ENCODE results near the gene RRAD. TPM values are rescaled to one million over a fixed set of nuclear protein-coding genes. Genes with fewer than 3 reads are reported as not detected.
"Not testable (repeated sequence)": the region's sequence is repeated elsewhere in the genome, so short reads cannot be mapped to it uniquely, and the experiment has no call there.

The RRAD gene
- total and polyA plus RNA-seq, 4 donors = 0.14 to 0.61 (median 0.54) TPM

DNA sequence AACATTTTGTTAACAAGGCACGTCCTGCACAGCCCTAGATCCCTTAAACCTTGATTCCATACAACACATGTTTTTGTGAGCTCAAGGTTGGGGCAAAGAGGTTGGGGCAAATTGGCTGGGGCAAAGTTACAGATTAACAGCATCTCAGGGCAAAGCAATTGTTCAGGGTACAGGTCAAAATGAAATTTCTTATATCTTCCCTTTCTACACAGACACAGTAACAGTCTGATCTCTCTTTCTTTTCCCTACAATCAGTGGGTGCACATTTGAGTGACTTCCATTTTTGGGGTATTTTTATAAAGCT is 30.8 kb upstream of the RRAD start:
- WGBS = 8% methylated on average over 1 of the region's 1 CpG
- H3K36me3 ChIP-seq (ENCODE audit: control insufficient read depth in 4 of 4, insufficient read depth in 3 of 4, low read depth in 1 of 4, low read length in 3 of 4); H3K4me3 ChIP-seq (ENCODE audit: low read depth in 1 of 3, low read length in 3 of 3); DNase-seq (ENCODE audit: low spot score); H3K27ac ChIP-seq (ENCODE audit: low read depth in 1 of 2, low read length in 2 of 2); H3K27me3 ChIP-seq (ENCODE audit: control insufficient read depth in 4 of 4, insufficient read depth in 4 of 4, low read length in 3 of 4); H3K9ac ChIP-seq (ENCODE audit: low read depth in 1 of 2, low read length in 2 of 2); H3K9me3 ChIP-seq (ENCODE audit: control insufficient read depth in 4 of 4, low read length in 3 of 4): not testable (repeated sequence)
- TF ChIP-seq RXRA (IDR thresholded peaks at IDR 0.05) (peak in 1 of 2 donors; percentile 37), HNF4A (conservative IDR thresholded peaks at IDR 0.05) (peak; percentile 46 to 62), SP1 (IDR thresholded peaks at IDR 0.05) (peak; percentile 38)
- H3K4me1 ChIP-seq (ENCODE audit: control insufficient read depth in 4 of 4, insufficient read depth in 4 of 4, low read length in 3 of 4) = peaks cover 0 to 24% (median 20%) of the 10 kb centered on the region in 4 donors

- H3K4me1 ChIP-seq (ENCODE audit: control insufficient read depth in 4 of 4, insufficient read depth in 4 of 4, low read length in 3 of 4) = peaks cover 0 to 20% (median 17%) of the 10 kb centered on the region in 4 donors
- H3K4me3 ChIP-seq (ENCODE audit: low read depth in 1 of 3, low read length in 3 of 3); H3K27me3 ChIP-seq (ENCODE audit: control insufficient read depth in 4 of 4, insufficient read depth in 4 of 4, low read length in 3 of 4); H3K9ac ChIP-seq (ENCODE audit: low read depth in 1 of 2, low read length in 2 of 2); H3K9me3 ChIP-seq (ENCODE audit: control insufficient read depth in 4 of 4, low read length in 3 of 4); DNase-seq (ENCODE audit: low spot score); H3K36me3 ChIP-seq (ENCODE audit: control insufficient read depth in 4 of 4, insufficient read depth in 3 of 4, low read depth in 1 of 4, low read length in 3 of 4): not testable (repeated sequence)
- 34% methylated on average over 17 of the region's 17 CpGs for WGBS
- peak overlapping the region in 1 of 2 donors; percentile 46 for H3K27ac ChIP-seq (ENCODE audit: low read depth in 1 of 2, low read length in 2 of 2)
- peak; percentile 18 for TF ChIP-seq TAF1 (conservative IDR thresholded peaks at IDR 0.05)
Measured at GRCh38 chr16:66955363-66956153, 30.2 kb upstream of the RRAD start.

DNA sequence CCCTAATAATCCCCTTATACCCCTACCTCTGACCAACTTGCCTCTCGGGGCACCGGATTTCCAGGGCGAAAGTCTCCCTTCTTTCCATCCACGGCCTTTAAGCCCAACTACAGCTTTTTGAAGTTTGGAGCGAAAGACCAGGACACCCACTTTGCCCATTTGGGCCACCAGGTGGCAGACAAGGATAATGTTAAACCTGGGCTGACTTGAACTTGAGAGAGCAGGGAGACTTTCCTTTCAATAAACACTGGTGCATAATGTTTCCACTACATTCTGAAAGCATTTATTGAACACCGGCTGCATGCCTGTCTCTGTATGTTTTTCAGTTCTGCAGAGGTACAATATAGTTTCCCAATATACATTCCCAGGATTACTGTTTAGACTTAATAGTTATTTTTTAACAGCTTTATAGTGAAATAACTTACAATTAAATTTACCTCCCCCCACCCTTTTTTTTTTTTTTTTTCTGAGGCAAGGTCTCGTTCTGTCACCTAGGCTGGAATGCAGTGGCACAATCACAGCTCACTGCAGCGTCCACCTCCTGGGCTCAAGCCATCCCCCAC is 28.8 kb upstream of the RRAD start:
- Histone ChIP-seq H3K4me3 (ENCODE audit: low read depth in 1 of 3, low read length in 3 of 3) (no peak overlapping the region), H3K9me3 (ENCODE audit: control insufficient read depth in 4 of 4, low read length in 3 of 4) (no peaks in the 10 kb centered on the region), H3K27me3 (ENCODE audit: control insufficient read depth in 4 of 4, insufficient read depth in 4 of 4, low read length in 3 of 4) (no peaks in the 10 kb centered on the region), H3K36me3 (ENCODE audit: control insufficient read depth in 4 of 4, insufficient read depth in 3 of 4, low read depth in 1 of 4, low read length in 3 of 4) (no peaks in the 10 kb centered on the region), H3K4me1 (ENCODE audit: control insufficient read depth in 4 of 4, insufficient read depth in 4 of 4, low read length in 3 of 4) (peaks cover 3 to 29% (median 25%) of the 10 kb centered on the region in 4 donors), H3K27ac (ENCODE audit: low read depth in 1 of 2, low read length in 2 of 2) (no peak overlapping the region), H3K9ac (ENCODE audit: low read depth in 1 of 2, low read length in 2 of 2) (peak overlapping the region in 1 of 2 donors; percentile 36)
- DNase-seq (ENCODE audit: low spot score) = peak; percentile 75
- WGBS = 14% methylated on average over 8 of the region's 8 CpGs
- TF ChIP-seq RAD21 (IDR thresholded peaks at IDR 0.05) (peak; percentile 93 to 95), NR2F2 (IDR thresholded peaks at IDR 0.05) (no peak), EGR1 (IDR thresholded peaks at IDR 0.05; ENCODE audit: low read depth in 2 of 2) (no peak), FOXA2 (IDR thresholded peaks at IDR 0.05) (no peak), HNF4A (conservative IDR thresholded peaks at IDR 0.05) (peak; percentile 11 to 17), YY1 (IDR thresholded peaks at IDR 0.05) (no peak), RXRA (IDR thresholded peaks at IDR 0.05) (peak; percentile 23 to 55), REST (IDR thresholded peaks at IDR 0.05) (no peak)
- TF ChIP-seq, protein P1, sequence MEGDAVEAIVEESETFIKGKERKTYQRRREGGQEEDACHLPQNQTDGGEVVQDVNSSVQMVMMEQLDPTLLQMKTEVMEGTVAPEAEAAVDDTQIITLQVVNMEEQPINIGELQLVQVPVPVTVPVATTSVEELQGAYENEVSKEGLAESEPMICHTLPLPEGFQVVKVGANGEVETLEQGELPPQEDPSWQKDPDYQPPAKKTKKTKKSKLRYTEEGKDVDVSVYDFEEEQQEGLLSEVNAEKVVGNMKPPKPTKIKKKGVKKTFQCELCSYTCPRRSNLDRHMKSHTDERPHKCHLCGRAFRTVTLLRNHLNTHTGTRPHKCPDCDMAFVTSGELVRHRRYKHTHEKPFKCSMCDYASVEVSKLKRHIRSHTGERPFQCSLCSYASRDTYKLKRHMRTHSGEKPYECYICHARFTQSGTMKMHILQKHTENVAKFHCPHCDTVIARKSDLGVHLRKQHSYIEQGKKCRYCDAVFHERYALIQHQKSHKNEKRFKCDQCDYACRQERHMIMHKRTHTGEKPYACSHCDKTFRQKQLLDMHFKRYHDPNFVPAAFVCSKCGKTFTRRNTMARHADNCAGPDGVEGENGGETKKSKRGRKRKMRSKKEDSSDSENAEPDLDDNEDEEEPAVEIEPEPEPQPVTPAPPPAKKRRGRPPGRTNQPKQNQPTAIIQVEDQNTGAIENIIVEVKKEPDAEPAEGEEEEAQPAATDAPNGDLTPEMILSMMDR (IDR thresholded peaks at IDR 0.05; ENCODE audit: low read depth, low read length, missing input control) = peak; percentile 89

Data from liver (tissue), 9 donors.